PFSK-1 (cell line): ENCODE measurements around the gene SCAF1.

Source experiments
- FOXP2 ChIP-seq: optimal IDR thresholded peaks from 2 replicates; pipeline ENCODE3; 2011; ENCODE audit warnings: borderline replicate concordance, control low read depth, inconsistent platforms; ENCODE audit not compliant: insufficient read depth; ENCODE audit errors: extremely low read length, extremely low read depth
- POLR2AphosphoS5 ChIP-seq: IDR thresholded peaks from 2 replicates; pipeline ENCODE4 v1.6.1; 2012; ENCODE audit warnings: low read depth, mild to moderate bottlenecking, control low read depth, low read length, moderate library complexity
- SIN3A ChIP-seq: IDR thresholded peaks from 2 replicates; pipeline ENCODE4 v1.6.1; 2012; ENCODE audit warnings: mild to moderate bottlenecking, low read length, moderate library complexity, borderline replicate concordance; ENCODE audit not compliant: insufficient read depth
- TAF1 ChIP-seq: IDR thresholded peaks from 2 replicates; pipeline ENCODE4 v1.6.1; 2012; ENCODE audit warnings: low read length, control low read depth, borderline replicate concordance; ENCODE audit not compliant: insufficient read depth
- TF ChIP-seq, protein P1 (sequence below), 2 experiments: IDR thresholded peaks; 2 replicates each; pipeline versions ENCODE4 v1.6.1 to v1.8.0; 2011 to 2012; ENCODE audit warnings: low read depth in 2 of 2, low read length in 2 of 2, control low read depth in 1 of 2, inconsistent platforms in 1 of 2, mild to moderate bottlenecking in 1 of 2, moderate library complexity in 1 of 2; ENCODE audit not compliant: insufficient read depth in 1 of 2

The SCAF1 gene

DNA sequence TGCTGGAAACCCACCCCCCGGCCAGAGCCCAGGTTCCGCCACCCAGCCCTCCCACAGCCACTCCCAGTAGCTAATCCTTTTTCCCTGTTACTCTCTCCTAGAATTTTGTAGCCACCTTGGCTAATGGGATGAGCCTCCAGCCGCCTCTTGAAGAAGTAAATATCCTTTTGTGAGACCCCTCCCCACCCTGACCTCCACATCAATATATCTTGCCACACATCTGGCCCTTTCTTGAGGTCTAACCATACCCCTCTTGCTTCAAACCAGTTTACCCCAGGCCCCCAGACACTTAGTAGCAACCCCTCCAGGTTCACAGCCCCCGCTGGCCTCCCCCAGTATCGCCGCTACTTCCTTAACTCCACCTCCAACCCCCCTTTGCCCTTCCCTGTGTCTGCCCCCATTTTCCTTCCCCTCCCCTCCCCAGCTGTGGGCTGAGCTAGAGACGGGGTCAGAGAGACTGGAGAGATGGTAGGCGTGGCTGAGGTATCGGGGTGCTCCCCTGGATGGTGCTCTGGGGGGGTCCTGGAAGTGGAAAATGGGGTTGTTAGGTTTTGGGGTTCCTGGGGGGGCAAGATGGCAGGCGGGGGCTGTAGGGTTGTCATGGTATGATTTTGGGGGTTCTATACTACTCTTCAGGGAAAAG is 37.9 kb downstream of the SCAF1 start:
- no peak for TF ChIP-seq POLR2AphosphoS5
- TF ChIP-seq TAF1 = no peak
- TF ChIP-seq SIN3A = no peak
- TF ChIP-seq, protein P1, sequence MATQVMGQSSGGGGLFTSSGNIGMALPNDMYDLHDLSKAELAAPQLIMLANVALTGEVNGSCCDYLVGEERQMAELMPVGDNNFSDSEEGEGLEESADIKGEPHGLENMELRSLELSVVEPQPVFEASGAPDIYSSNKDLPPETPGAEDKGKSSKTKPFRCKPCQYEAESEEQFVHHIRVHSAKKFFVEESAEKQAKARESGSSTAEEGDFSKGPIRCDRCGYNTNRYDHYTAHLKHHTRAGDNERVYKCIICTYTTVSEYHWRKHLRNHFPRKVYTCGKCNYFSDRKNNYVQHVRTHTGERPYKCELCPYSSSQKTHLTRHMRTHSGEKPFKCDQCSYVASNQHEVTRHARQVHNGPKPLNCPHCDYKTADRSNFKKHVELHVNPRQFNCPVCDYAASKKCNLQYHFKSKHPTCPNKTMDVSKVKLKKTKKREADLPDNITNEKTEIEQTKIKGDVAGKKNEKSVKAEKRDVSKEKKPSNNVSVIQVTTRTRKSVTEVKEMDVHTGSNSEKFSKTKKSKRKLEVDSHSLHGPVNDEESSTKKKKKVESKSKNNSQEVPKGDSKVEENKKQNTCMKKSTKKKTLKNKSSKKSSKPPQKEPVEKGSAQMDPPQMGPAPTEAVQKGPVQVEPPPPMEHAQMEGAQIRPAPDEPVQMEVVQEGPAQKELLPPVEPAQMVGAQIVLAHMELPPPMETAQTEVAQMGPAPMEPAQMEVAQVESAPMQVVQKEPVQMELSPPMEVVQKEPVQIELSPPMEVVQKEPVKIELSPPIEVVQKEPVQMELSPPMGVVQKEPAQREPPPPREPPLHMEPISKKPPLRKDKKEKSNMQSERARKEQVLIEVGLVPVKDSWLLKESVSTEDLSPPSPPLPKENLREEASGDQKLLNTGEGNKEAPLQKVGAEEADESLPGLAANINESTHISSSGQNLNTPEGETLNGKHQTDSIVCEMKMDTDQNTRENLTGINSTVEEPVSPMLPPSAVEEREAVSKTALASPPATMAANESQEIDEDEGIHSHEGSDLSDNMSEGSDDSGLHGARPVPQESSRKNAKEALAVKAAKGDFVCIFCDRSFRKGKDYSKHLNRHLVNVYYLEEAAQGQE (IDR thresholded peaks at IDR 0.05; ENCODE audit: insufficient read depth in 1 of 2, low read depth in 2 of 2, low read length in 2 of 2) = no peak
- TF ChIP-seq FOXP2 = no peak

DNA sequence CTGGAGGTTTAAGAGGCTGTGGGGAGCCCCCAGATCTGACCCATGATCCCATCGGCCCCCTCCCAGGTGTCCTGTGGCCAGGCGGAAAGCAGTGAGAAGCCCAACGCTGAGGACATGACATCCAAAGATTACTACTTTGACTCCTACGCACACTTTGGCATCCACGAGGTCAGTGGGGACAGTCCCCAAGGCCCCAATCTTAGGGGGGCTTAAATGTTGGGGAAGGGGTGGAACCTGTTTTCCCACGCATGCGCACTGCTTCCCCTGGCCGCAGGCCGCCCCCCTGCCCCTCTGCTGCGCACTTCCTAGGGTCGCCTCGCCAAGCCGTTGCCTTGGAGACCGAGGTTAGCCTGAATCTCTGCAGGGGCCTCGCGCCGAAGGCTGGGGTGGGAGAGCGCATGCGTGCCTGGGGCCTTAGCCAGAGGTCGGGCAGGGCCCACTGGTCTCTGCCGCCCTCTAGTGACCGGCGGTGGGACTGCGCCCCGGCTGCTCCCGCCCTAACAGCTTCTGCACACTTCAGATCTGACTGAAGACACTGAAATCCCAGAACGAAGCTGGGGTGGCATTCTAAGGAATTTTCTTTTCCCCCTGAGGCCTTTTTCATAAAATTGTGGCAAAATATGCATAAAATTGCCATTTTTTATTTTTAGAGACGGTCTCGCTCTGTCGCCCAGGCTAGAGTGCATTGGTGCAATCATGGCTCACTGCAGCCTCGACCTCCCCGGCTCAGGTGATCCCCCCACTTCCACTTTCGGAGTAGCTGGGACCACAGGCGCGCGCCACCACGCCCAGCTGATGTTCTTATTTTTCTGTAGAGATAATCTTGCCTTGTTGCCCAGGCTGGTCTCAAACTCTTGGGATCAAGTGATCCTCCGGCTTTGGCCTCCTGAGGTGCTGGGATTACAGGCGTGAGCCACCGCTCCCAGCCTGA is 38.7 kb downstream of the SCAF1 start:
- TF ChIP-seq FOXP2 = peak; percentile 54
- TF ChIP-seq TAF1 = no peak

DNA sequence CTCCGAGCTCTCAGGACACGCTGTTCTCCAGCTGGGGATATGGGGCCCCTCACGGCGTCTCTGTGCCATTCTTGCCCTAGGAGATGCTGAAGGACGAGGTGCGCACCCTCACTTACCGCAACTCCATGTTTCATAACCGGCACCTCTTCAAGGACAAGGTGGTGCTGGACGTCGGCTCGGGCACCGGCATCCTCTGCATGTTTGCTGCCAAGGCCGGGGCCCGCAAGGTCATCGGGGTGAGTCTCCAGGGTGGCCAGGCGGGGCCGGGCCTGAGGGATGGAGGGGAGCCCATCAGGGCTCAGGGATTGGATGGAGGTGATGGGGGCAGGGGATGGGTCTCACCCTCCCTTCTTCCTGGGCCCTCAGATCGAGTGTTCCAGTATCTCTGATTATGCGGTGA is 39.8 kb downstream of the SCAF1 start:
- TF ChIP-seq TAF1 (no peak), SIN3A (no peak), POLR2AphosphoS5 (no peak), FOXP2 (no peak)
- TF ChIP-seq, protein P1 (IDR thresholded peaks at IDR 0.05; ENCODE audit: insufficient read depth in 1 of 2, low read depth in 2 of 2, low read length in 2 of 2) = no peak

DNA sequence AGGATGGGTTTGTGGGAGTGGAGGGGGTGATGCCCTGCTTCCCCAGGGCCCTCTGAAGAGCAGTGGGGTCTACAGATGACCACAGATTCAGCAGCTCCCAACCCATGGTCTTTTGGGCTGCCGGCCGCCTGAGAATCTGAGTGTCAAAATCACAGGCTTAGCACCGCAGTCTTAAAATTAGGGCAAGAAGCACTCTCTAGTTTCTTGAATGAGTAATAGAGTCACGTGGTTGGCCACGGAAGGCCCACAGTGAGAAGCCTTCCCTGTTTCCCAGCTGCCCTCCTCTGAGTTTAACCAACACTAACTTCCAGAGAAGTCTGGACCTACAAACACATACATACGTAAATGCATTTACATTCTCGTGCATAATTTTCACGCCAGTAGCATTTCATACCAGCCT is 40.3 kb downstream of the SCAF1 start:
- no peak for TF ChIP-seq FOXP2
- TF ChIP-seq, protein P1 (IDR thresholded peaks at IDR 0.05; ENCODE audit: insufficient read depth in 1 of 2, low read depth in 2 of 2, low read length in 2 of 2) = no peak

DNA sequence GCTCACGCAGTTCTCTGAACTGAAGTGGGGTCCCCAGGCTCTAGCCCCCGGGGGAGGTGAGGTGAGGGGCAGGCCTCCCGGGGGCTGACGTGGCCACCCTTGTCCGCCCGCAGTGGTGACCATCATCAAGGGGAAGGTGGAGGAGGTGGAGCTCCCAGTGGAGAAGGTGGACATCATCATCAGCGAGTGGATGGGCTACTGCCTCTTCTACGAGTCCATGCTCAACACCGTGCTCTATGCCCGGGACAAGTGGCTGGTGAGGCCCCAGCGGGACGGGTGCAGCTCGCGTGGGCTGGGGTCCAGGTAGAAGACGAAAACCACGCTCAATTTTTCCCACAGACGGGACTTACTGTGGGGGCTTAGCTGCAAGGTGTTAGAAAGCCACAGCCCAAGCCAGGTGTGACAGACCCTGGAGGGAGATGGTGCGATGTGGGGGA is 41.8 kb downstream of the SCAF1 start:
- TF ChIP-seq POLR2AphosphoS5 (no peak), TAF1 (no peak), SIN3A (no peak), FOXP2 (no peak)
- TF ChIP-seq, protein P1 (IDR thresholded peaks at IDR 0.05; ENCODE audit: insufficient read depth in 1 of 2, low read depth in 2 of 2, low read length in 2 of 2) = no peak
